Measurements from ENCODE around the gene LMTK3.

Gene LMTK3

GRCh38 chr19:48441360-48442050 is 70.1 kb downstream of the LMTK3 start:
- DNase-seq (ENCODE audit: insufficient read length, low spot score) (no peak), FAIRE-seq (no peak)
- TF ChIP-seq POLR2A (IDR thresholded peaks at IDR 0.05; ENCODE audit: low read depth, low read length) = no peak

- TF ChIP-seq POLR2A (IDR thresholded peaks at IDR 0.05; ENCODE audit: low read depth, low read length) = no peak
- DNase-seq (ENCODE audit: insufficient read length, low spot score) = no peak
- no peak for FAIRE-seq
Observed at GRCh38 chr19:48436586-48436985, 75.0 kb downstream of the LMTK3 start.
